GM21825 (cell line): ENCODE measurements around the gene PPOX.

Experiments used
- ATAC-seq: cut with Tn5 transposase; IDR thresholded peaks from one replicate; pipeline ENCODE4 v1.9.1; 2021; ENCODE audit warnings: mild to moderate bottlenecking, moderate library complexity; ENCODE audit not compliant: unreplicated experiment

Gene PPOX

GRCh38 chr1:161165742-161166668, at the start of gene PPOX:
Gene PPOX, plus strand, starts transcription at chr1:161166426. Its CDS starts 422 bp downstream, at chr1:161166848.
- ATAC-seq = peak; percentile 89

GRCh38 chr1:161117759-161118581, 48.3 kb upstream of the PPOX start, which contains the start of the genes NIT1 and PFDN2:
Gene NIT1, plus strand, starts transcription at chr1:161118105. Its CDS starts 72 bp downstream, at chr1:161118177.
Gene PFDN2, minus strand, starts transcription at chr1:161118037. Its CDS starts 11 bp downstream, at chr1:161118026.
- ATAC-seq = peak; percentile 75

- no peak for ATAC-seq
Observed at GRCh38 chr1:161119092-161119903, 46.9 kb upstream of the PPOX start.

GRCh38 chr1:161121042-161121650, 45.1 kb upstream of the PPOX start:
- ATAC-seq = no peak

- ATAC-seq = no peak
Observed at GRCh38 chr1:161121834-161122233, 44.4 kb upstream of the PPOX start.

GRCh38 chr1:161122967-161123366, 43.3 kb upstream of the PPOX start:
- ATAC-seq = no peak

GRCh38 chr1:161127649-161128048, 38.6 kb upstream of the PPOX start:
- no peak for ATAC-seq

GRCh38 chr1:161128591-161129420, 37.4 kb upstream of the PPOX start:
- ATAC-seq = no peak

- ATAC-seq = no peak
Observed at GRCh38 chr1:161130266-161130665, 36.0 kb upstream of the PPOX start.

GRCh38 chr1:161131523-161132409, 34.5 kb upstream of the PPOX start:
- ATAC-seq = no peak

- ATAC-seq = peak; percentile 87
Observed at GRCh38 chr1:161132410-161133219, 33.6 kb upstream of the PPOX start, which contains the start of gene DEDD. Gene DEDD, minus strand, starts transcription at chr1:161132667. Its CDS starts 8,205 bp downstream, at chr1:161124462.

- peak; percentile 14 for ATAC-seq
Observed at GRCh38 chr1:161133220-161133740, 32.9 kb upstream of the PPOX start.

- ATAC-seq = no peak
Observed at GRCh38 chr1:161137881-161138280, 28.3 kb upstream of the PPOX start.

GRCh38 chr1:161138431-161138830, 27.8 kb upstream of the PPOX start:
- ATAC-seq = no peak

GRCh38 chr1:161139766-161140165, 26.5 kb upstream of the PPOX start:
- ATAC-seq = no peak

- no peak for ATAC-seq
Observed at GRCh38 chr1:161140755-161141400, 25.3 kb upstream of the PPOX start.

GRCh38 chr1:161145832-161146231, 20.4 kb upstream of the PPOX start:
- no peak for ATAC-seq
